Neutrophil (primary cell): ENCODE data around the gene PRDM1.

ENCODE experiments used
- H3K27ac ChIP-seq: fragments of 200-600 bp; sonication (generic); 2 replicates; pipeline ENCODE4 v1.5.1; 2016; ENCODE audit warnings: mild to moderate bottlenecking, moderate library complexity
- H3K27me3 ChIP-seq: fragments of 200-600 bp; sonication (generic); 2 replicates; pipeline ENCODE4 v1.6.0; 2016; ENCODE audit warnings: mild to moderate bottlenecking
- H3K36me3 ChIP-seq: fragments of 200-600 bp; sonication (generic); 2 replicates; pipeline ENCODE4 v1.5.1; 2017
- H3K4me1 ChIP-seq, 2 experiments: fragments of 200-600 bp in 1 of 2; sonication (generic) in 1 of 2; 1 replicate in 1 of 2; 2 replicates in 1 of 2; pipeline versions ENCODE4 v1.5.1 to v1.6.1; 2013 to 2016; ENCODE audit warnings: low read depth in 1 of 2, low read length in 1 of 2, mild to moderate bottlenecking in 1 of 2, moderate library complexity in 1 of 2; ENCODE audit not compliant: control insufficient read depth in 1 of 2, insufficient read depth in 1 of 2
- H3K4me3 ChIP-seq, 2 experiments: fragments of 200-600 bp in 1 of 2; sonication (generic) in 1 of 2; 1 replicate in 1 of 2; 2 replicates in 1 of 2; pipeline ENCODE4 v1.5.1; 2013 to 2016; ENCODE audit warnings: low read depth in 1 of 2, low read length in 1 of 2, mild to moderate bottlenecking in 1 of 2, moderate library complexity in 1 of 2
- H3K9me3 ChIP-seq: fragments of 200-600 bp; sonication (generic); 2 replicates; pipeline ENCODE4 v1.5.1; 2016
- TF ChIP-seq, protein P1 (sequence below): fragments of 200-600 bp; sonication (generic); IDR thresholded peaks from 2 replicates; pipeline ENCODE4 v1.5.1; 2016; ENCODE audit warnings: antibody characterized with exemption

The PRDM1 gene

DNA sequence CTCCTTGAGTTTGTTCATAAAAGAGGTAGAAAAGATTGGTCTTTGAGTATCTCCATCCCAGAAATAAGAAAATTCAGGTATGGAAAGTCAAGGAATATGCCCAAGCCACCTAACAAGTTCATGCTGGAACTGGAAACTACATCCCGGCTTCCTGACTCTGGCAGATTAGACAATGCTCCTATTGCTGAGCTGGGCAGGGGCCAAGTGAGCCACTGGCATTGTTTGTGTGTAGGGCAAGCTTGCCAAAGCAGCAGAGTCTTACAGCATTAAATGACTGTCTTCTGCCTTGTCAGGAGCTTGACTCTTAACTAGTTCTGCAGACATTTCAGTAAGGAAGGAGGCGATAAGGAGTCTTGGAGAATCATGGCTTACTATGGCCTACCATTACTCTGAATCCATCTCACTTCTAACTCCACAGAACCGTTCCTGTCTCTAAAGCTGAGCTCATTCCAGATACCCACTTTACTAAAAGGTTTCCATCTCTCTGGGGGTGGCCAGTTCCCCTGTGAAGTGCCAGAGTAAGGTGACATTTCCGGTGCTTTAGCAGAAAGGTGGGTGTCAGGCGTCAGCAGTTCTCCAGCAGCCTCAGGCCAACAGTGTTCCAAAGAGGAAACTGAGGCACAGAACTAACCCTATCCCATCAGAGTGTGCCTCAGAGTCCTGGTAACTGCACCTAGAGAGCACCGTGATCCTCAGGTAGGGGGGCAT, 30.1 kb downstream of the PRDM1 start:
- Histone ChIP-seq H3K4me1 (peaks cover 9 to 10% of the 10 kb centered on the region in 2 experiments), H3K27ac (no peak overlapping the region), H3K27me3 (peaks cover 5% of the 10 kb centered on the region), H3K4me3 (no peak overlapping the region), H3K36me3 (no peaks in the 10 kb centered on the region), H3K9me3 (no peaks in the 10 kb centered on the region)
- TF ChIP-seq, protein P1, sequence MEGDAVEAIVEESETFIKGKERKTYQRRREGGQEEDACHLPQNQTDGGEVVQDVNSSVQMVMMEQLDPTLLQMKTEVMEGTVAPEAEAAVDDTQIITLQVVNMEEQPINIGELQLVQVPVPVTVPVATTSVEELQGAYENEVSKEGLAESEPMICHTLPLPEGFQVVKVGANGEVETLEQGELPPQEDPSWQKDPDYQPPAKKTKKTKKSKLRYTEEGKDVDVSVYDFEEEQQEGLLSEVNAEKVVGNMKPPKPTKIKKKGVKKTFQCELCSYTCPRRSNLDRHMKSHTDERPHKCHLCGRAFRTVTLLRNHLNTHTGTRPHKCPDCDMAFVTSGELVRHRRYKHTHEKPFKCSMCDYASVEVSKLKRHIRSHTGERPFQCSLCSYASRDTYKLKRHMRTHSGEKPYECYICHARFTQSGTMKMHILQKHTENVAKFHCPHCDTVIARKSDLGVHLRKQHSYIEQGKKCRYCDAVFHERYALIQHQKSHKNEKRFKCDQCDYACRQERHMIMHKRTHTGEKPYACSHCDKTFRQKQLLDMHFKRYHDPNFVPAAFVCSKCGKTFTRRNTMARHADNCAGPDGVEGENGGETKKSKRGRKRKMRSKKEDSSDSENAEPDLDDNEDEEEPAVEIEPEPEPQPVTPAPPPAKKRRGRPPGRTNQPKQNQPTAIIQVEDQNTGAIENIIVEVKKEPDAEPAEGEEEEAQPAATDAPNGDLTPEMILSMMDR: no peak

DNA sequence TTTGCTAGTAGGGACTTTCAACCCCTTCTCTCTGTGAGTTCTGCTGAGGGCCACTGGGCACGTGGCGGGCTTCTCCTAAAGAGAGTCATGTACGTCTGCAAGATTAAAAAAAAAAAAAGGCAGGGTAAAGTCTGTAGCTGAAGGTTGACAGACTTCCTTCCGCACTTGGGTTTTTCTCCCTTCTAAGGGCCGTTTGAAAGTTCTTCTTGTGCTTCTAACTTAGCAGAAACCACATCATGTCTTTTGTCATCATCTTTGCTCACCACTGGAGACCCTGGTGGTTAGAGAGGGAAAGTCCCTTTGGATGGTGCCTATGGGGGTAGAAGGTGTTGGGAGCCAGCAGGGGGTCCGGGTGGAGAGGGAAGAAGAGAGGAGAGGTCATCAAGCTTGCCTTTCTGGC, 31.4 kb downstream of the PRDM1 start:
- Histone ChIP-seq H3K4me1 (peaks cover 9 to 10% of the 10 kb centered on the region in 2 experiments), H3K36me3 (no peaks in the 10 kb centered on the region), H3K27ac (no peak overlapping the region), H3K4me3 (no peak overlapping the region), H3K9me3 (no peaks in the 10 kb centered on the region), H3K27me3 (peaks cover 3% of the 10 kb centered on the region)
- TF ChIP-seq, protein P1: no peak

DNA sequence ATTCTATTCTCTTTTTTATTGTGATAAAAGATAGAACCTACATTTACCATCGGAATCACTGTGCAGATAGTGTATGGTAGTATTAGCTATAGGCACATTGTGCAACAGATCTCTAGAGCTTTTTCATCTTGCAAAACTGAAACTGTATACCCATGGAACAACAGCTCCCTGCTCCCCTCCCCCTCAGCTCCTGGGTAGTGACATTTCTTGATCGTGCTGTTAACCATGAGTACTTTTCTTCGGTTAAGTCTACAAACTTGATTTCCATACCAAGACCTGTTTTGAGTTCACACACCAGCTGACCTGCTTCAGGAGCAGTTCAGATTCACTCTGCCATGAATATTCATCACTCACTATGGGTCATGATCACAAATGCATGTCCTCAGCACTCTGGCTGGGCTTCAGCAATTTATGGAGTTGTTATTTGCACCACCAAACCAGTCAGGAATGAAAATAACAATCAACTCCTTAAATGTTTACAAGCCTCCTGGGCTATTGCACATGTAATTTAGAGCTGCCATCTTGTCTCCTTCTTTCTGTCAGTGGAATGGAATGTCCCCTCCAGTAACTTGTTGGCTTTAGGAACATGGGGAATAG, 32.8 kb downstream of the PRDM1 start:
- H3K4me1 ChIP-seq: peaks cover 9 to 10% of the 10 kb centered on the region in 2 experiments
- H3K27ac ChIP-seq: no peak overlapping the region
- TF ChIP-seq, protein P1: no peak
- no peaks in the 10 kb centered on the region for H3K9me3 ChIP-seq
- no peak overlapping the region for H3K4me3 ChIP-seq
- H3K27me3 ChIP-seq: no peaks in the 10 kb centered on the region
- no peaks in the 10 kb centered on the region for H3K36me3 ChIP-seq

DNA sequence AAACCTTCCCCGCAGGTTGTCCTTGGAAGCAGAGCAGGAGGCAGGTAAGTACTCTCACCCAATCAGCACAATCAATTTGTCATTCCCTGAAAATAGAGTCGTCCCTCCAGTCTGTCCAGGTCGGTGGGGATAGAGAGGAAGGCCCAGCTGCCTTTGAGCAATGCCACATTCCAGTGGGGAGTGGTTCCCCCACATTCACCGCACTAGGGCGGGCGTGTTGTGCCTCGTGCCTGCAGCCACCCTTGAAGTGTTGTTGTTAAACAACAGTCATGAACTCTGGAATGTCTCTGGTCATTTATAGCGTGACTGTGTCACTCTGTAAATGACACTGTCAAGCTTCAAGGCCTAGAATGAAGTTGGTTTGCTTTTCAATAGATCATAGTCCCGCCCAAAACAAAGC, 33.4 kb downstream of the PRDM1 start:
- Histone ChIP-seq H3K4me1 (peaks cover 9 to 10% of the 10 kb centered on the region in 2 experiments), H3K27ac (no peak overlapping the region), H3K9me3 (no peaks in the 10 kb centered on the region), H3K27me3 (no peaks in the 10 kb centered on the region), H3K4me3 (no peak overlapping the region), H3K36me3 (no peaks in the 10 kb centered on the region)
- TF ChIP-seq, protein P1: no peak

DNA sequence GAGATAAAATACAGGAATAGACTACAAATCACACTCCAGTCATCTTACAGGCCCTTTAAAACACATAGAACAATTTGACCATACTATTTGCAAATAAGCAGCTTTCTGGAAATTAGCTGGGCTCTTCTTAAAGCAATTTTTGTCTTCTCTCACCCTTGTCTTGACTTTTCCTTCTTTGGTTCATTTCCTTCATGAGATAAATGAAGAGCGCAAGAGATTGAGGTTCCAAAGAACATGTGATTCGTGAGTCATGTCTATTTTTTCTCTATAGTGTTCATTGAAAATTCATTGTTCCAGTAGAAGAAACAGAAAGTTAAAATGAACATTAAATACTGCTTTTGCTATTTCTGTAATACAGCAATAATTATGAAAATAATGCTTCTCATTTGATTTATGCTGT, 33.9 kb downstream of the PRDM1 start:
- peaks cover 13 to 14% of the 10 kb centered on the region in 2 experiments for H3K4me1 ChIP-seq
- no peaks in the 10 kb centered on the region for H3K36me3 ChIP-seq
- no peak overlapping the region for H3K27ac ChIP-seq
- no peaks in the 10 kb centered on the region for H3K27me3 ChIP-seq
- no peak overlapping the region for H3K4me3 ChIP-seq
- TF ChIP-seq, protein P1: no peak
- no peaks in the 10 kb centered on the region for H3K9me3 ChIP-seq
